ENCODE measurements around the gene APLP1.
A peak's percentile ranks its signal among the peaks of the same experiment; 100 is the strongest.

Gene APLP1

GRCh38 chr19:35868172-35868822, at the start of gene APLP1:
APLP1 (plus strand) TSS chr19:35868574; CDS start chr19:35868637, 63 bp downstream.
- POLR2A ChIA-PET: no interaction called here
- CTCF ChIA-PET: interaction anchor here (1.1 to 1.8 kb wide), 3 partner anchors 11 to 15 kb away, joined by 3 to 4 read pairs (median 3); partner anchors contain the start of gene KIRREL2
- DNase-seq (ENCODE audit: low read depth, low spot score): no peak
- peak within 1 kb of the TSS; percentile 49 for H3K4me3 ChIP-seq (ENCODE audit: low read depth, low read length)
- no peak for TF ChIP-seq CTCF (IDR thresholded peaks at IDR 0.05; ENCODE audit: insufficient read depth, low read length, missing control alignments)

GRCh38 chr19:35822579-35822978, 45.8 kb upstream of the APLP1 start:
- no peak for TF ChIP-seq CTCF (IDR thresholded peaks at IDR 0.05; ENCODE audit: insufficient read depth, low read length, missing control alignments)
- POLR2A ChIA-PET: no interaction called here
- CTCF ChIA-PET: no interaction called here
- H3K4me3 ChIP-seq (ENCODE audit: low read depth, low read length): no peak overlapping the region
- DNase-seq (ENCODE audit: low read depth, low spot score): no peak

GRCh38 chr19:35824150-35824549, 44.2 kb upstream of the APLP1 start:
- no peak overlapping the region for H3K4me3 ChIP-seq (ENCODE audit: low read depth, low read length)
- no peak for TF ChIP-seq CTCF (IDR thresholded peaks at IDR 0.05; ENCODE audit: insufficient read depth, low read length, missing control alignments)
- ChIA-PET CTCF (no interaction called here), POLR2A (no interaction called here)
- no peak for DNase-seq (ENCODE audit: low read depth, low spot score)

GRCh38 chr19:35828692-35829301, 39.6 kb upstream of the APLP1 start:
- DNase-seq (ENCODE audit: low read depth, low spot score): no peak
- H3K4me3 ChIP-seq (ENCODE audit: low read depth, low read length): no peak overlapping the region
- ChIA-PET CTCF (no interaction called here), POLR2A (no interaction called here)
- no peak for TF ChIP-seq CTCF (IDR thresholded peaks at IDR 0.05; ENCODE audit: insufficient read depth, low read length, missing control alignments)

- no peak for DNase-seq (ENCODE audit: low read depth, low spot score)
- no peak for TF ChIP-seq CTCF (IDR thresholded peaks at IDR 0.05; ENCODE audit: insufficient read depth, low read length, missing control alignments)
- POLR2A ChIA-PET: no interaction called here
- H3K4me3 ChIP-seq (ENCODE audit: low read depth, low read length): no peak overlapping the region
- CTCF ChIA-PET: no interaction called here
Measured at GRCh38 chr19:35830986-35831385, 37.4 kb upstream of the APLP1 start.

- H3K4me3 ChIP-seq (ENCODE audit: low read depth, low read length): no peak overlapping the region
- TF ChIP-seq CTCF (IDR thresholded peaks at IDR 0.05; ENCODE audit: insufficient read depth, low read length, missing control alignments): no peak
- no peak for DNase-seq (ENCODE audit: low read depth, low spot score)
- POLR2A ChIA-PET: no interaction called here
- CTCF ChIA-PET: no interaction called here
Measured at GRCh38 chr19:35832054-35832453, 36.3 kb upstream of the APLP1 start.

Measured in AG04449 (cell line).